Left lobe of liver (tissue), 2 donors: ENCODE data around the gene PKD1. TPM values are rescaled to one million over a fixed set of nuclear protein-coding genes. Genes with fewer than 3 reads are reported as not detected.
A peak's percentile ranks its signal among the peaks of the same experiment; 100 is the strongest.
"Not testable (repeated sequence)": the region's sequence is repeated elsewhere in the genome, so short reads cannot be mapped to it uniquely, and the experiment has no call there.

Experiments
- ATAC-seq: fragments of 200-7000 bp; cut with Tn5 transposase; one replicate; pipeline ENCODE4 v1.9.1; 2020; ENCODE audit warnings: mild to moderate bottlenecking, moderate library complexity
- DNase-seq: peaks from one replicate; pipeline ENCODE4 v3.0.0-alpha.2; 2020; ENCODE audit warnings: low spot score
- total RNA-seq: library from RNA; stranded (reverse); gene quantifications from one replicate; pipeline ENCODE4 v1.2.1, GENCODE V29; 2021
- donor health status: DM: no; HTN: no; CAD: no; lungs with moderate emphysema.
- donor health status: DM: no; HTN: yes; CAD: no.

The PKD1 gene
- total RNA-seq, 1 donor from 2014 or later = 65.0 TPM

DNA sequence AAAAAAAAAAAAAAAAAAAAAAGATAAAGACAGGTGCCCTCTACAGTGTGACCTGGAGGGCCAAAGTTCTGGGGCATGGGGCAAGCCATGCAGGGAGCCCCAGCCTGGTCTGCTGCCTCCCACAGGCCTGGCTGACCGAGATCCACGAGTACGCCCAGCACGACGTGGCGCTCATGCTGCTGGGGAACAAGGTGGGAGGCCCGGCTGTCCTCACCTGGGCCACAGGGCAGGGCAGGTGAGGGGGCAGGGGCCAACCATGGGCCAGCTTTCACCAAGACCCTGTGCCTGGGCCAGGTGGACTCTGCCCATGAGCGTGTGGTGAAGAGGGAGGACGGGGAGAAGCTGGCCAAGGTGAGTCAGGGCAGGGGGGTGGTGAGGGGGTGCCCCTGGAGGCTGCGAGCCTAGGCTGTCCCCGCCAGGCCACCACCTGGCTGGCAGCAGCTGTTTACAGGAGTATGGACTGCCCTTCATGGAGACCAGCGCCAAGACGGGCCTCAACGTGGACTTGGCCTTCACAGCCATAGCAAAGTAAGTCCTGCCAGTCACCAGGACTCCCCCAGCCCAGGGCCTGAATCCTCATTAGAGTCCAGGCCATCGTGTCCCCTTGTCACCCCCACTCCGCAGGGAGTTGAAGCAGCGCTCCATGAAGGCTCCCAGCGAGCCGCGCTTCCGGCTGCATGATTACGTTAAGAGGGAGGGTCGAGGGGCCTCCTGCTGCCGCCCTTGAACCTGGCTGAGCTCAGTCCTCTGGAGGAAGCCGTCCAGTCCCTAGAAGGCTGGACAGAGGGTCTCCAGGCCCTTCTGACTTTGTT is 17.2 kb upstream of the PKD1 start:
- DNase-seq = peak; percentile 92
- peak; percentile 28 for ATAC-seq

DNA sequence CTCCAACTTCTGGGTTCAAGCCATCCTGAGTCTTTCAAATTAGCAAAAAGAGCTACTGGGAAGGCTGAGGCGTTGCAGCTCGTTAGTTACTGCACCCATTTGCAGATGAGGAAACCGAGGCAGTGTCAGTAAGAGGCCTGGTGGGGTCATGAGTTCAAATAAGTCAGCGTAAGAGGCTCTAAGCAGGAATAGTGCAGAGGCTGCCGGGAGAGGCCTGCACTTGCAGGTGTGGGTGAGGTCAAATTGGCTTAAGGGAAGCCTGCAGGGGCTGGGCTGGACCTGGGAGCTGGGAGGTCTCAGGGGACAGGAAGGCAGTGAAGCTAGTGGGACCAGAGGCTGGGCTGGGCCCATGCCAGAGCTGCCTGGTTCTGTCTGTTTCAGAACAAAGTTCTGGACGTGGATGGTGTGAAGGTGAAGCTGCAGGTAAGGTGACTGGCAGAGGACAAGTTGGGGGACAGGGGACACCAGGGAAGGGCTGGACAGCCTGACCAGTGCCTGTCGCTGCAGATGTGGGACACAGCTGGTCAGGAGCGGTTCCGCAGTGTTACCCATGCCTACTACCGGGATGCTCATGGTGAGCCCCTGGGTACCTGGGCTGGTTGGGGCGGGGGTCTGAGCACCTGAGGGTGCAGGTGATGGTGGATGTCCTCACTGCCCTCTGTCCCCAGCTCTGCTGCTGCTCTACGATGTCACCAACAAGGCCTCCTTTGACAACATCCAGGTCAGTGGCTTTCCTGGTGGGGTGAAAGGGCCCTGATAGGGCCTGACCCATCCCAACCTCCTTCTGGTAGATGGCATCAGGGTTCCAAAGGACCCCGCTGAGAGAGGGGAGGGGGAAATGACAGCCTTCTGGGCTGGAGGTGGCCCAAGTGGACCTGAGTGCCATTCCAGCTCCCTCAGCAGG is 15.7 kb upstream of the PKD1 start:
- DNase-seq (no peak), ATAC-seq (no peak)

DNA sequence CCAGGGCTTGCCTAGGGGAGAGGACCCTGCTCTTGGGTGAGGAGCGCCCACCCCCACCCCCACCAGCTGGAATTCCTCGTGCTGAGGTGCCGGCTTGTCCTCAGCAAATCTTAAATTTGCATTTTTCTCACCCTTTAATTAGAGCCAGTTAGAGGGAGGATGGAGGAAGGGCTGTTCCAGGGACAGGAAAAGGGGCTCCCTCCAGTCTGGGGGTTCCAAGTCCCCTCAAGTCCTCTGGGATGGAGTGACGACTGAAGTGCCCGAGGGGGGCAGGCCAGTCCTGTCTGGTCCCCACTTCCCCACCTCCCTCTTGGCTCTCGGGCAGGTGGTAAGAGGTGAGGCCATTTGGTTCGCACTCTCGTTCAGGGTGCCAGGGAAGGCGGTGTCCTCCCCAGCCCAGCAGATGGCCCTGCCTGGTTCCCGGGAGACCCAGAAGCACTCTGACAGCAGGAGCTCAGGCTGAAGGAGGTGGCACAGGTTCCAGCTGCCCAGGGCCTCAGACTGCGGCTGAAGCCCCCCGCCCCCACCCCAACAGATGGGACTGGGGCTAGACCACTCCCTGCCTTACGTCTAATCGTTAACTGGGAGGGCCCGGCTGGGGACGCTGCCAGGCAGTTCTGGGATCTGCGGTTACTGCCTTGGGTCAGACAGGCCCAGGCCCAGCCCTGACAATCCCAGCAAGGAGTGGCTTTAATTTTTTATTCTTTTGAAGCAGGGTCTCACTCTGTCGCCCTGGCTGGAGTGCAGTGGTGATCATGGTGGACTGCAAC is 14.9 kb upstream of the PKD1 start:
- peak; percentile 4 for ATAC-seq
- DNase-seq = peak; percentile 75

DNA sequence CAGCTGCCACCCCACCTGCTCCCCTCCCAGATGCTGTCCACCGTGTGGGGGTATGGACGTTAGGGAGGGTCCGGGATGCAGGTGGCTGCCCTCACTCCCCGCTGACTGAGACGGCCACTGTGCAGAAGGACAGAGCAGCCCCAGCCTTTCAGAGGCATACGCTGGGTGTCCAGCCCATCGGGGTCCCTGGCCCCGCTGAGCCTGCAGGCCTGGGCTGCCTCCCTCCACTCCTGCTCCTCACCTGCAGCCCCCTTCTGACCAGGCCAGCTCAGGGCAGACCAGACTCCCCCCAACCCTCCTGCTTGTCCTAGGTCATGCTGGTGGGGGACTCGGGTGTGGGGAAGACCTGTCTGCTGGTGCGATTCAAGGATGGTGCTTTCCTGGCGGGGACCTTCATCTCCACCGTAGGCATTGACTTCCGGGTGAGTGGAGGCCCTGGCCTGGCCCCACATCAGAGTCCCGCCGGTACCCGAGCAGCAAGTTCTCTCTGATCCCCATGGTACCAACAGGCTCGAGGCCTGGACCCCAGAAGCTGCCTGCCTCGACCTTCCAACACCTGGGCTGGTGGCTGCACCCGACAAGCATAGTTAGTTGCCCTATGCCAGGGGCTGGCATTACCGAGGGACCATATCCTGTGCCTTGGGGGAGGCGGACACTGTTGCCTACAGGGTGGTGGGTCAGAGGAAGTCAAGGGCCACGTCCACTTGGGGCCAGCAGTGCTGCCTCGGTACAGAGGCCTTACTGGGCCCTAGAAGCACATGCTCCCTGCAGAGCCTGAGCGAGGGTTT is 14.1 kb upstream of the PKD1 start:
- DNase-seq (no peak), ATAC-seq (no peak)

DNA sequence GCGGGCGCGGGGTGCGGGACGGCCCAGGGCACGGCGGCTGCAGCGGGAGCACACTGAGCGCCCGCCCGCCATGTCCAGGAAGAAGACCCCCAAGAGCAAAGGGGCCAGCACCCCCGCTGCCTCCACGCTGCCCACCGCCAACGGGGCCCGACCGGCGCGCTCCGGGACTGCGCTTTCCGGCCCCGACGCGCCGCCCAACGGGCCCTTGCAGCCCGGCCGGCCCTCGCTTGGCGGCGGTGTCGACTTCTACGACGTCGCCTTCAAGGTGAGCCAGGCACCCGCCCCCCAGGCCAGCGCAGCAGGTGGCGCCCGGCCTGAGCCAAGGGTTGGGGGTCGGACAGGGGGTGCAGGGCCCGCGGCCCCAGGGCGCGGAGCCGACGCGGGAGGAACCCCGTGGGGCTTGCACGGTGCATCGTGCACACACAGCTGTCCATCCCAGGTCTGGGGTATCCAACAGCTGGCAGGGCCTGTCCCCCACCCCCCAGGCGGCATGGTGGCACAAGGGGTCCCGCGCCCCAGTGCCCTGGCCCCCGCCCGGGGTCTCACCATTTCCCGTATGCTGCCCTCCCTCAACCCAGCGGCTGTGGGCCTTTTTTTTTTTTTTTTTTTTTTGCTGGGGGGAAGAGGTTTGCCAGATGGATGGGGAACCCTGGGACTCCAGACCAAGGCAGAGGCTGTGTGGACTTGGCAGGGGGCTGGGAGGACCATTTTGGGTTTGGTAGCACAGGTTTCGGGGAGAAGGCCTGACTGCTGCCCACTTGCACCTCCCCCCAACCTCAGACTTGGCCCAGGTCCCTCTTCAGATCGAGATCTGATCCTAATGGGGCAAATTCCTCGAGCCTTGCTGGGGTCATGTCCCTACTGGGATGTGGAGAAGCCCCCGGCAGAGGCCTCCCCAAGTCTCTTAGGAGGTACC is 13.3 kb upstream of the PKD1 start:
- DNase-seq (no peak), ATAC-seq (peak; percentile 1)

DNA sequence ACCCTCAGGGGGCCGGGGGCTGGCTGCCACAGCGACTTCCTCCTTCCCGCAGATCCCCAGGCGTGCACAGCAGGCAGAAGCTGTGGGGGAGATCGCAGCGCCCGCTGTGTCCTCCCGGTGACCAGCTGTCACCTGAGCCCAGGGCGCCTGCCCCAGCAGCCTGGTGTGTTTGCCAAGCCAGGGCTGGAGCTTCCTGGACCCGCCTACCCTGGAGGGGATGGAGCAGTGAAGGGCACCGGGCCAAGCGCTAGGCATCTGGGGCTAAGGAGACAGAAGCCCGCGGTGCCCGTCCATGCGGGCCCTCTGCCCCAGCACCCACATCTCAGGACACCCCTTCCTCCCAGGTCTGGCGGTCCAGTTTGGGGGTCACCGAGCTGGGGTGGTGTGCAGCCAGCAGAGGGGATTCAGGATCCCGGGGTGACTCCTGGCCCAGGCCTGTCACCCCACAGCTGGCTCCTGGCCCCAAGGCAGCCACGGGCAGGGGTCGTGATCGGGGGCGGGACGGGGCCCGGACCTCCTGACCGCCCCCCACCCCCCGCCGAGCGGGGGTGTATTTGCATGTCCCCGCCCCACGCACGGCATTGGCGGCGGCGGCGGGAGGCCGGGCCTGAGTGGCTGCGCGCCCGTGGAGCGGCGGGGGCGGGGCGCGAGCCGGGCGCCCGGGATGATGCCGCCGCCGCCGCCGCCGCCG is 12.4 kb upstream of the PKD1 start, which contains the start of gene RAB26:
Gene RAB26, plus strand, starts transcription at position 645 of the 691 bp plus-strand sequence. CDS start 159 bp downstream, outside the sequence.
- peak; percentile 71 for ATAC-seq

DNA sequence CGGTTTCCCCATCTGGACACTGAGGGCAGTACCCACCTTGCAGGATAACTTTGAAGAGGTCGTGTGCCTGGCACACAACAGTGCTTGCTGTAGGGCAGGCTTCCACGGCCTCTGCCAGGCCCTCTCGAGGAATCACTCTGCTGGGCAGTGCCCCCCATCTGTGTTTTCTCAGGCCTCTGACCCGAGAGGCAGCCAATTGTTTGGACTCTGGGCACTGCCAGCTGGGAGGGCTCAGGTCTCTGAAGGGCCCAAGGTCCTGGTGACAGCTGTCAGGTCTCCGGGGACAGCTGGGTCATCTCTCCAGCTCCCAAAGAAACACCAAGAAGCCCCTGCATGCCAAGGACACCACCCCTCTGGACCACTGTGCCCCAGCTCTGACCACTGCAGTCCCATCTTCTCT is 11.7 kb upstream of the PKD1 start:
- no peak for DNase-seq

More for the DNA sequence above, 12.4 kb upstream of the PKD1 start, which contains the start of gene RAB26:
- peak; percentile 96 for DNase-seq

DNA sequence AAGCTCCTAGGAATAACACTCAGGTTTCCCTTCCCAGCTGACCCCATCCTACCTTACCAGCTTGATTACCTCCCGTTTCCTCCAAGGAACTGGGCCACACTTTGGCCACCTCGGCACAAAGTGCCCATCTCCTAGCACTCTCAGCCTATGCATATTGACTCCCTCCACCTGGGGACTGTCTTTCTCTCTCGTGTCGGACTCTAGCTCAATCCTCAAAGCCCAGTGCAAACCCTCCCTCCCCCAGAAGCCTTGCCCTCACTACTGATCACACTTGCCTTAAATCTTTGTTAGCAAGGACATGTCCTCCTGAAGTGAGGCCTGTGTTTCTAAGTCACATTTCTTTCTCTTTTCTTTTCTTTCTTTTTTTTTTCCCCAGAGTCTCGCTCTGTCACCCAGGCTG is 10.1 kb upstream of the PKD1 start:
- ATAC-seq (no peak), DNase-seq (no peak)

More for the DNA sequence above, 11.7 kb upstream of the PKD1 start:
- peak; percentile 7 for ATAC-seq

DNA sequence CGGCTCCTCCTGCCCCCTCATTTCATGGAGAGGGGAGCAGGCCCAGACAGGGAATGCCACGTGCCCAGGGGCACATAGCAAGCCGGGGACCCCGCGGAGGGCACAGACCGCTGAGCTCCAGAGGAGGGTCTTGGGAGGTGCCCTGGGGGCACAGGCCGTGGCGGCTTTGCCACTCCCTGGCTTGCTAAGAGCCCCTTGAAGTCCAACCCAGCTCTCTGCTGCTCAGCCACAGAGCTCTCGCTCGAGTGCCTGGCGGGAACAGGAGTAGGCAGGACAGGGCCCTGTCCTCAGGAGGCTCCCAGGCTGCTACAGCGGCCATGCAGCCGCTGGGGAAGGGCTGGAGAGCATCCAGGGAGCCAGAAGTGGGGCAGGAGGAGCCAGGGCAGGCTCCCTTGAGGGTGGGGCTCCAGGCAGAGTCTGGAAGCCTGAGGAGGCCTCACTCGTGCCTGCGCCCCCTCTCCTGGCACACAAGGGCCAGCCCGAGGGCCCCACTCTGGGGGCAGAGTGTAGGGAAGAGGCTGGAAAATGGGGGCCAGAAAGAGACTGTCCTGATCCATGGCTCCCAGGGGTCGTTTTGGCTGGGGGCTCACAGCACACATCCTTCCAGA is 8.3 kb upstream of the PKD1 start:
- no peak for ATAC-seq

DNA sequence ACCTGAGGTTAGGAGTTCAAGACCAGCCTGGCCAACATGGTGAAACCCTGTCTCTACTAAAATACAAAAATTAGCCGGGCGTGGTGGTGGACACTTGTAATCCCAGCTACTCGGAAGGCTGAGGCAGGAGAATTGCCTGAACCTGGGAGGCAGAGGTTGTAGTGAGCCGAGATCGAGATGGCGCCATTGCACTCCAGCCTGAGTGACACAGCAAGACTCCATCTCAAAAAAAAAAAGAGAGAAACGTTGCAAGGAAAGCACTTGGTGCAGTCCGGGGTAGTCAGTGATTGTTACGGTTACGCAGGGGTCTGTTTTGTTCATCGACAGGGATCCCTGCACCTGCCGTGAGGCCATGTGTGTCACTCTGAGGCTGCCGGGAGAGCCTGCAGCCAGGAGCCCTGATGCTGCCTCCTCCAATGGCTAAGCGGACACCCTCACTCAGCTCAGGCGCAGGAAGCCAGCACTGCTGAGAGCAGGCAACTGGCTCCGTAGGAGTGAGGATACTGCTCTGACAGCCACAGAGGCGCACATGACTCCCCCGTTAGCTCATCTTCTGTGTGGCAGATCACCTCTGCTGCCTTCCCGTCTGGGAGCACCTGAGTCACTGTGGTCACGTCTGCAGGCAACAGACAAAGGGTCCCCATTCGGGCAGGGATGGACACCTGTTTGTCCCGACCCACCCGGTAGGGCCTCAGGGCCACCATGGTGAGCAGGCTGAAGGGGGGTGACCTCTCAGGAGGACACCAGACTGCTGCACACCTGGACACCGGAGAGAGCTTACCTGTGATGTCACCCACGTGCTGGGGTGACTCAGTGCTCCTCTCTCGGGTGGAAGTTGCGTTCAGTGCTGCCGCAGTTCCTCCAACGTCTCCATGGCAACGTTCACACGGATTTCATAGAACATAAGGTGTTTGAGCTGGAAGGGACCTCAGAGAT is 7.5 kb upstream of the PKD1 start:
- DNase-seq = no peak
- no peak for ATAC-seq

More for the DNA sequence above, 8.3 kb upstream of the PKD1 start:
- DNase-seq = no peak

DNA sequence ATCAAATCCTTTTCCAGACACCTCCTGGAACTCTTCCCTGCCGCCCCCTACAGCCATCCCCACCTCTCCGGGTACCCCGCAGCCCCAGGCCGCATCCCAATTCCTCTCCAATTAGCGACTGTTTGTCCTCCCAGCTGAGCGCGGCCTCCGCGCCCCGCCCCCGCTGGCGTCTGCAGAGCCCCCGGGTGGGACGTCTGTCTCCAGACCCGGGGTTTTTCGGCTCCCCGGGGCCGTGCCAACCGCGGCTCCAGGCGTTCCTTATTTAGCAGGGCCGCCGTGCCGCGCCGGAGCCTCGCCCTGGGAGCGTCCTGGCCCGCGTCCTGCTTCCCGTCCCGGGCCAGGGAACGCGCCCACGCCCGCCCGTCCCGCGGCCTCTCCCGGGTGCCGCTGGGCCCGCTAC is 627 bp downstream of the PKD1 start:
- not testable (repeated sequence) for DNase-seq, ATAC-seq

DNA sequence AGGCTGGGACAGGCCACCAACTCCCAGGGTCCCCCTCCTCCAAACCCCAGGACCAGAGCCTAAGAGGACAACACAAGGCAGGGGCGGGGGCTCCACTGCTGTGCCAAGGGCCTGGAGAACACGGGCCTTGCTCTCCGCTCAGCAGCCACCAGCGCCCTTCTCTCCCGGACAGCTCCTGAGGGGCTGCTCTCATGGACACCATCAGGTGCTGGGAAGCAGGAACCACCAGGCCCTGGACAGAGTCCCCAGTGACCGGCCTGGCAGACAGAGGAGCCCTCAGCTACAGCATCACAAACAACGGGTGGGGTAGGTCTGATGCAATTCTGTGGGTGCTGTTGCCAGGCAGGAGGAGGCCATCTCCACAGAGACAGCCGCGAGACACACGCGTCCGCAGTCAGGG is 1.9 kb downstream of the PKD1 start:
- ATAC-seq, DNase-seq: not testable (repeated sequence)

DNA sequence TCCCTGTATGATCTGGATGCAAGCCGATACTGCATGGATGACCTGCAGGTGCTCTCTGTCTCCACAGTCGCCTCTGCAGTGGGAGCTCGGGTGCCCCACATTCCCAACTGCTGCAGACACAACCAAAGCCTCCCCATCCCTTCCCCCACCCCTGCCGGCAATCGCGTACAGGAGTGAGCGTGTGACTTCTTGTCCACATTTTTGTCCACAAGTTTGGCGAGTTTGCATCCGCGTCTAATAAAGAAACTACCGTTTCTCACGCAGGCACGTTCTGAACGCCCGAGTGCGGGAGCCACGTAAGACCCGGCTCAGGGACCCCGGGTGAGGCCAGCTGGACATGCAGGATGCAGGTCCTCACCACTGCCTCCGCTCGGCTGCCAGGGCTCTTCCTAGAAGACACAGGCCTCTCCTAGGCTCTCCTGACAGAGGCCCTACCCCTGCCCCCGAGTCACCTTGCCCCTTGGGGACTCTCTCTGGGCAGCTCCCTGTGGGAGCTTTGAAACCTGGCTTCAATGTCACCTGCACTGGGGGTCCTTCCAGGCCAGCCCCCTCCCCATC is 5.7 kb downstream of the PKD1 start:
- ATAC-seq, DNase-seq: not testable (repeated sequence)

DNA sequence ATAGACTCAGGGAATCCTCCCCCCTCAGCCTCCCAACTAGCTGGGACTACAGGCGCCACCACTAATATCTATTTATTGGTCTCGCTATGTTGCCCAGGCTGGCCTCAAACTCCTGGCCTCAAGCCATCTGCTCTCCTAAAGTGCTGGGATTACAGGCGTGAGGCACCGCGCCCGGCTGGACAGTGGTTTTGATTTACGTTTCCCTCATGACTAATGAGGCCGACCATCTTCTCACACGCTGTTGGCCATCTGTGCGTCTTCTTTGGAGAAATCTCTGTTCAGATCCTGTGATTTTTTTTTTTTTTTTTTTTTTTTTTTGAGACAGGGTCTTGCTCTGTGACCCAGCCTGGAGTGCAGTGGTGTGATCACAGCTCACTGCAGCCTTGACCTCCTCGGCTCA is 6.4 kb downstream of the PKD1 start:
- ATAC-seq, DNase-seq: not testable (repeated sequence)

DNA sequence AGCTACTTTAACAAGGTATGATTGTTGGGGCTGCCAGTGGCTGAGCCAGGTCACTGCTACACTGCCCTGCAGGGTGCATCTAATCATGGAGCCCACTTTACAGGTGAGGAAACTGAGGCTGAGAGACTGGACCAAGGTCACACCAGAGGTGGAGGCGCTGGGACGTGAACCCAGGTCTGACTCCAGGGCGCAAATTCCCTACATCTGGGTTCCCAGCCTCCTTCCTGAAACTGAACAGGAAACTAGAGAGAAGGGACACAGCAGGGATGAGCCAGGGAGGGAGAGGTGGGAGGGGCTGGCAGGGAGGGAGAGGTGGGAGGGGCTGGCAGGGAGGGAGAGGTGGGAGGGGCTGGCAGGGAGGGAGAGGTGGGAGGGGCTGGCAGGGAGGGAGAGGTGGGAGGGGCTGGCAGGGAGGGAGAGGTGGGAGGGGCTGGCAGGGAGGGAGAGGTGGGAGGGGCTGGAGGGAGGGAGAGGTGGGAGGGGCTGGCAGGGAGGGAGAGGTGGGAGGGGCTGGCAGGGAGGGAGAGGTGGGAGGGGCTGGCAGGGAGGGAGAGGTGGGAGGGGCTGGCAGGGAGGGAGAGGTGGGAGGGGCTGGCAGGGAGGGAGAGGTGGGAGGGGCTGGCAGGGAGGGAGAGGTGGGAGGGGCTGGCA is 7.9 kb downstream of the PKD1 start:
- peak; percentile 57 for ATAC-seq
- not testable (repeated sequence) for DNase-seq
